Measurements from ENCODE around the gene SNX13. TPM values are rescaled to one million over a fixed set of nuclear protein-coding genes. Genes with fewer than 3 reads are reported as not detected.

SNX13 gene
- total and polyA plus RNA-seq, 8 donors = 36.1 to 51.4 (median 43.2) TPM

GRCh38 chr7:17758008-17758407 is 182.3 kb downstream of the SNX13 start:
- DNase-seq (no peak), ATAC-seq (no peak)
- TF ChIP-seq CTCF (IDR thresholded peaks at IDR 0.05) = no peak
- Histone ChIP-seq H3K36me3 (no peaks in the 10 kb centered on the region), H3K4me1 (no peaks in the 10 kb centered on the region), H3K4me3 (no peak overlapping the region), H3K27ac (no peak overlapping the region), H3K27me3 (no peaks in the 10 kb centered on the region), H3K9me3 (peaks cover 0 to 4% of the 10 kb centered on the region in 2 donors)
- intact Hi-C loops (cut with DNase I) = no loop called here

GRCh38 chr7:17746020-17746530 is 194.2 kb downstream of the SNX13 start:
- no peaks in the 10 kb centered on the region for H3K9me3 ChIP-seq
- H3K27me3 ChIP-seq = no peaks in the 10 kb centered on the region
- TF ChIP-seq CTCF (IDR thresholded peaks at IDR 0.05) = no peak
- H3K4me1 ChIP-seq = no peaks in the 10 kb centered on the region
- no peak overlapping the region for H3K4me3 ChIP-seq
- no peak for ATAC-seq
- intact Hi-C loops (cut with DNase I) = no loop called here
- no peak overlapping the region for H3K27ac ChIP-seq
- no peak for DNase-seq
- no peaks in the 10 kb centered on the region for H3K36me3 ChIP-seq

- Histone ChIP-seq H3K9me3 (no peaks in the 10 kb centered on the region), H3K4me3 (no peak overlapping the region), H3K27me3 (no peaks in the 10 kb centered on the region), H3K4me1 (no peaks in the 10 kb centered on the region), H3K36me3 (no peaks in the 10 kb centered on the region), H3K27ac (no peak overlapping the region)
- ATAC-seq (no peak), DNase-seq (no peak)
- no peak for TF ChIP-seq CTCF (IDR thresholded peaks at IDR 0.05)
- intact Hi-C loops (cut with DNase I) = no loop called here
These were observed 194.7 kb downstream of the SNX13 start for GRCh38 chr7:17745610-17746009.

GRCh38 chr7:17743316-17743715 is 197.0 kb downstream of the SNX13 start:
- Histone ChIP-seq H3K9me3 (no peaks in the 10 kb centered on the region), H3K27me3 (no peaks in the 10 kb centered on the region), H3K4me1 (no peaks in the 10 kb centered on the region), H3K4me3 (no peak overlapping the region), H3K36me3 (no peaks in the 10 kb centered on the region), H3K27ac (no peak overlapping the region)
- ATAC-seq (no peak), DNase-seq (no peak)
- intact Hi-C loops (cut with DNase I) = no loop called here
- TF ChIP-seq CTCF (IDR thresholded peaks at IDR 0.05) = no peak

- Histone ChIP-seq H3K4me3 (no peak overlapping the region), H3K4me1 (no peaks in the 10 kb centered on the region), H3K36me3 (no peaks in the 10 kb centered on the region), H3K27me3 (no peaks in the 10 kb centered on the region), H3K27ac (no peak overlapping the region), H3K9me3 (no peaks in the 10 kb centered on the region)
- no peak for DNase-seq
- no peak for ATAC-seq
- intact Hi-C loops (cut with DNase I) = no loop called here
- TF ChIP-seq CTCF (IDR thresholded peaks at IDR 0.05) = no peak
These were observed 198.9 kb downstream of the SNX13 start for GRCh38 chr7:17741426-17741825.

Other genes with a start within 250 kb of the SNX13 start
- gene PRPS1L1, start 87.4 kb upstream of the SNX13 start, total RNA-seq = not detected
- not detected for gene PRPS1L1, start 87.4 kb upstream of the SNX13 start, polyA plus RNA-seq (ENCODE audit: insufficient read length in 6 of 6)

Measured in left lung (tissue), 10 donors.